Activated gamma-delta T cell treated with anti-CD3 and anti-CD28 coated beads, Interleukin-2, amount 50 U/mL, for 16 hours (primary cell): ENCODE data around the gene BCAR3.

Experiments used
- DNase-seq: peaks from one replicate; pipeline ENCODE4 v3.0.0-alpha.2; 2020; ENCODE audit warnings: low read depth

The BCAR3 gene

DNA sequence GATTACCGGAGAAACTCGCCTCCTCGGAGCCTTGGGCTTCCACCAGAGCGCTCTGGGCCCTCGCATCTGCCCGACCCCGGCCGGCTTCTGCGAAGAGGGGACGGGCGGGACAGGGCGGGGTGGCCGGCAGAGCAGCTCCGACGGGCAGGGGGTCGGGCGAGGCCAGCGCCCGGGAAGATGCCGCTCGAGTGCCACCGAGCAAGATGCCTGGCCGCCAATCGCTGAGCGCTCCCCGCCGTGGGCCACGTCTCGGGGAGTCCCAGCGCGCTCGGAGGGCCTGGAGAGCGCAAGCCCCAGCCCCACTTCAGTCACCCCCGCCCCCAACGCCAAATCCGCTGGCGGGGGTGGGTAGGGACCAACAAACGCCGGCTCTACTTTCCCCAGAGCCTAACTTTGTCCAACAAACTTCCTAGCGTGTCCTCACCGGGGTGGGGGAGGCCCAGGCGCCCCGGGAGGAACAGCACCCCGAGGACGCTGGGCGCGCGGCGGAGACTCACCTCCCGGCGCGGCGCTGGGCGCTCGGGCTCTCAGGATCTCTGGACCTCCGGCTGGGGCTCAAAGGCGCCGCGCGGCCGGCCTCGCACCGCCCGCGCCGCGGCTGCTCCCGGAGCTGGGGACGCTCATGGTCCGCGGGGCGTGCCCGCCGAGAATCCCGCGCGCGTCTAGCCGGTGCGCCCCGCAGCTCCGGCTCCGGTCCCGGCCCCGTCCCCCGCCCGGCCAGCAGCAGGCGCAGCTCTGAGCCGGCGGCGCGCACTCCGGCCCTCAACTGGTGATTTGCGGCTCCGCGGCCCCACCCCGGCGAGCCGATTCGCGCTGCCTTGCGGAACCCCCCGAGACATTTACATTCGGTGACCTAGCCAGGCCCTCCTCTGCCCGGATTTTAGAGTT lies at the start of gene BCAR3:
BCAR3 (minus strand) TSS at position 737 of the 888 bp plus-strand sequence. CDS start 6,907 bp downstream, outside the sequence.
- no peak for DNase-seq

DNA sequence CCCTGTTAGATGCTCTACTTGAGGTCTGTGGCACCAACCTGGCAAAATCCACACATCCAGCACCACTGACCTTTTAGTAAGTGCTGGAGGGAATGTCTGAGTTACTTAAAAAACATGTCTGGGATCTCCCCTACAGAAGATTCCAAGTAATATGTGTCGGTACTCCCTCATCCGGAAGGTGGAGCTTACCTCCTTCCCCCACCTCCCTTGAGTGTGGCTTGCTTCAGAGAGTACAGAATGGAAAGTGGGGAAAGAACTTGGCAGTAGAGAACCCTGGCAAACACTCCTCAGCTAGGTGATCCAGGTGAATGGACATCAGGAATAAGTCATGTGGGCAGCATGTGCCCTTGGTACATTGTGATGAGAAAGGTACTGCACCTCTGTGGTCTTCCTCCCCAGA lies 49.0 kb upstream of the BCAR3 start:
- no peak for DNase-seq

GRCh38 chr1:93729906-93730305 lies 48.3 kb upstream of the BCAR3 start:
- DNase-seq: no peak

GRCh38 chr1:93729502-93729901 lies 47.9 kb upstream of the BCAR3 start:
- no peak for DNase-seq

- DNase-seq: no peak
Measured at GRCh38 chr1:93728480-93729131, 47.0 kb upstream of the BCAR3 start.

DNA sequence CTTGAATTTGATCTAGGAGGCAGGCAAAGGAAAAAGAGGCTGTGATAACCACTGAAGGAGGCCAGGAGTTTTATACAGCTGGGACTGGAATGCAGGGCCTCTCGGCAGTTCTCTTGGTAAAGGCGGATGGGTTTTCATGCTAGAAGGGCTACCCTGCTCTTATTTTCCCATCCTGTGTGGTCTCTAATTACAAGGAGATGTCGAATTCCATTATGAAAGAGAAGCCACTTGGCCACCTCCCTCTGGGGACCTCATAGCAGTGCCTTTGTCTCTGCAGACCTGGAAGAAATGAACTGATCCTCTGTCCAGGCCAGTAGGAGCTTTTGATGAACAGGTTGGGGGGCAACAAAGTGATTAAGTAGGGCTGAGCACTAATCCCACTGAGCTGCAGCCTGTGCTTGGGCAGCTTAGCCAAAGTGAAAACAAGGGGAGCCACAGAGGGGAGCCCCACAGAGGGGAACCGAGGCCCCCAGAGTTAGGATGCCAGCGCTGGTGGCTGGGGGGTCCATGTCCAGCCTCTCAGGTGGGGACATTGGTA lies 42.2 kb upstream of the BCAR3 start:
- DNase-seq: no peak

- no peak for DNase-seq
Measured at GRCh38 chr1:93723110-93723509, 41.5 kb upstream of the BCAR3 start.

- no peak for DNase-seq
Measured at GRCh38 chr1:93722081-93723031, 40.7 kb upstream of the BCAR3 start.

GRCh38 chr1:93720956-93721626 lies 39.5 kb upstream of the BCAR3 start:
- DNase-seq: no peak

- no peak for DNase-seq
Measured at GRCh38 chr1:93717640-93718039, 36.0 kb upstream of the BCAR3 start.

GRCh38 chr1:93716941-93717368 lies 35.3 kb upstream of the BCAR3 start:
- no peak for DNase-seq

DNA sequence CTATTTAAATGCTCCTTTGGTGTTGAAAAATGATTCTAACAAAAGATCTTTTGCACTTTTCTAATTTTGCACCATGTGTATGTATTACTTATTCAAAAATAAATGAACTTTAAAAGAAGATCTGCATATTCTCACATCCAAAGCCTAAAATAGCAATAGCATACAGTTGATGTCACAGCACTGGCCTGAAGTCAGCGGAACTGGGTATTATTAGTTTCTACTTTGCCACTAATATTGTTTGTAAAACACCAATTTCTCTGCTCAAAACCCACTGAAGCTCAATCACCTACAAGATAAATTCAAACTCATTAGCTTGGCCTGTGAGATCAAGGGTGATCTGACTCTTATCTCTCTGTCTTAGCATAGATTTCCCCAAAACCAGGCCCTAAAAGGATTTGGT lies 34.5 kb upstream of the BCAR3 start:
- no peak for DNase-seq

DNA sequence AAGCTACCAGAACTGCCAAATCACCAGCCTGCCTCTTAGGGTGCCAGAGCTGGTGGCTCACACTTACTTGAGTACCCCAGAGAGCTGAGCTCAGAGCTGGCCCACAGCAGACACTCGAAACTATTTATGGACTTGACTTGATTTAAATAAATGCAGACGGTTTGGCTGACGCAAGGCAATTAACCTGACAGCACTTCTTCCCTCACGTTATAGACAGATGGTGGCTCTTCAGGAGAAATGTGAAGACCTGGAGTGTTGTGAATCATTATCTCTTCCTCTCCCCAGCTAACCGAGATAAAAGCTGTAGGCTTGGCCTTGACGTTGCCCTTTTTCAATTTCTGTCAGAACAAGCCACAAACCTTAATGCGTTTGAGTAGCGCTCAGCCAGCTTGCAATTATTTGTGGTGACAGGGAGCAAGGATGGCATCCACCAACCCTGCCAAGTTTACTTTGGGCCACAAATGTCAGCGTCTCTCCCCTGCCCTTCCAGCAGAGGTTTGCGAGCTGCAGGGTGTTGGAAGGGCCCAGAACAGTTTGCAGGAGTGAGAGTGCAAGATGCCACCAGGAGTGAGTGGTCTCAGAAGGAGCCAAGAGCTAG lies 34.0 kb upstream of the BCAR3 start:
- DNase-seq: no peak

- no peak for DNase-seq
Measured at GRCh38 chr1:93714356-93714755, 32.7 kb upstream of the BCAR3 start.

GRCh38 chr1:93713341-93713740 lies 31.7 kb upstream of the BCAR3 start:
- DNase-seq: no peak

DNA sequence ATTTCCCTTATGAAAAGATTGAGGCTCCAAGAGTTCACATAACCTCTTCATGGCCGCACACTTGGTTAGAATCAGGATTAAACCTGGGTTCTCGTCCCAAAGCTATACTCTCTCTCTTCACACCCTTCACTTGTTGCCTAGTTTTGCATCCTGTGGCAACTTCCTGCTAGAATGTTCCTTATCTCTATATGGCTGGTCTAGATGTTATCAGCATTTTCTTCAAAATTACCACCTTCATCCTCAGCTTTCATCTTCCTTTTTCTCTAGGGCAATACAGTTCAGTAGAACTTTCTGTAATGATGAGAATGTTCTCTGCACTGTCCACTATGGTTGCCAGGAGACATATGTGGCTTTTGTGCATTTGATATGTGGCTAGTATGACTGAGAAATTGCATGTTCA lies 31.1 kb upstream of the BCAR3 start:
- no peak for DNase-seq

DNA sequence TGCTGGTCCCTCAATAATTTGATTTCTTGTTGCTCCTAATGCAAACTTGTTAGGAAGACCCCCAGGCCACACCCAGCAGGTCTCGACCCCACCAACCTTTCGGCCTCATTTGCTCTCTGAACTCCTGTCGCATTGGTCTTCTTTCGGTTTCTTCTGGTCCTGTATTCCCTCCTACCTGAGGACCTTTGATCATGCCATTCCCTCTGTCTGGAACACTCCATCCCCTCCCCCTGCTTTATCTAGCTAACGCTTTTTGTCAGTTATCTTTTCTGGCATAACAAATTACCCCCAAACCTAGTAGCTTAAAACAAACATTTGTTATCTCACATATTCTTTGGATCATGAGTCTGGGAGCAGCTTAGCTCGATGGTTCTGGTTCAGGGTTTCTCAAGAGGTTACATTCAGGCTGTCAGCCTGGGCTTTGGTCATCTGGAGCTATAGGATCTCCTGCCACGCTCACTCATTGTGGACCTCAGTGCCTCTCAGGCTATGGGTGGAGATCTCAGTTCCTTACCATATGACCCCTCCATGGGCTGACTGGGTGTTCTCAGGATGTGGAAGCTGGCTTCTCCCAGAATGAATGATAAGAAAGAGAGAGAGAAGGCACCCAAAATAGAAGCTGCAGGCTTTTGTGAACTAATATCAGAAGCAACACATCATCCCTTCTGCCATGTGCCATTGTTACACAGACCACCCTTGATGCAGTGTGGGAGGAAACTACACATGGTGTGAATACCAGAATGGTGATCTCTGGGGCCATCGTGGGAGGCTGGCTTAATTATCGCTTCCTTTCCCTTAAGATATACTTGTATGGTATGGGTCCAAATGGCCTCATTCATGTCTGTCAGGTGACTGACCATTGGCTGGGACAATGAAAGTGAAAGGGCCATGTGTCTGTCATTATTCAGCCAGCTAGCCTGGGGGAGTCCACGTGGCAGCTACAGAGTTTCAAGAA lies 29.1 kb upstream of the BCAR3 start:
- no peak for DNase-seq

DNA sequence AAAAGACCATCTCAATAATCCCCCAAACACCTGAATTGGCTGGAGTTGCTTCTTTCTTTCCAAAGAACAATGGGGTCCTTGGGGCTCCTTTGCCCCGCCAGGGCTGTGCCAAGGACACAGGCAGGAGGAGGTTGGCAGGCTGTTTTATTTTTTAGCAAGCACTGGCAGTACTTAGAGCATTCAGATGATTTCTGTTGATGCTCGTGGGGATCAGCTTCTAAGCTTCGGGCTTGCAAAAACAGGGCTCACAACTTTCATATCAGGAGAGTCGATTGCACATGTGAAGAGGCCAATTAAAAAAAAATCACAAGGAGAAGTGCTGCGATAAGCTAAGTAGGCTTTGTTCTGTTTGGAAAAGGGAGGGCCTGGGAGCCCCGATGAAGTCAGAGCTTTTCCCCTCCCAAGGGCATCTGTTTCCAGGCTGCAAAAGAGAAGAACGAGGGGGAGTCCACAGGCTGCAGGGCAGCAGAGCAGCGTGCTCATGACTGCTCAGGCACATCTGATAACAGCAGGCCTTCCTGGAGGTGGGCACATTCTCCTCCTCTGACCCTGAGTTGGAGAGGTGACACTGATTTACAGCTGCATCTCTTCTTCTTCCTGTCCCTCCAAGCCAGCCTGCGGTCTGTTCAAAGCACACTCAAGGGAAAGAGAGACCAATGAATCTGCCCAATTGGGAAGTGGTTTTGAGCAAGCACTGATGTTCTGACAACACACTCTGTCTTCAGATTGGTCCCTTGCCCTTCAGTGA lies 27.3 kb upstream of the BCAR3 start:
- no peak for DNase-seq

GRCh38 chr1:93707956-93708355 lies 26.3 kb upstream of the BCAR3 start:
- DNase-seq: no peak
